ENCODE data around the gene OXLD1. TPM values are rescaled to one million over a fixed set of nuclear protein-coding genes. Genes with fewer than 3 reads are reported as not detected.
"Not testable (repeated sequence)": the region's sequence is repeated elsewhere in the genome, so short reads cannot be mapped to it uniquely, and the experiment has no call there.

OXLD1 gene
- total RNA-seq, 1 donor from 2014 or later, result 8.5 TPM

GRCh38 chr17:81652906-81653771, 13.3 kb downstream of the OXLD1 start:
- DNase-seq, result no peak

GRCh38 chr17:81651692-81652091, 14.7 kb downstream of the OXLD1 start:
- no peak for DNase-seq

GRCh38 chr17:81650951-81651350, 15.5 kb downstream of the OXLD1 start:
- DNase-seq, result no peak

- no peak for DNase-seq
Observed at GRCh38 chr17:81648707-81649085, 17.7 kb downstream of the OXLD1 start.

GRCh38 chr17:81648013-81648706, 18.2 kb downstream of the OXLD1 start:
- no peak for DNase-seq

GRCh38 chr17:81647640-81648012, 18.8 kb downstream of the OXLD1 start:
- DNase-seq, result no peak

- no peak for DNase-seq
Observed at GRCh38 chr17:81646869-81647600, 19.4 kb downstream of the OXLD1 start.

GRCh38 chr17:81644976-81645952, 21.1 kb downstream of the OXLD1 start:
- DNase-seq, result no peak

- no peak for DNase-seq
Observed at GRCh38 chr17:81644496-81644895, 21.9 kb downstream of the OXLD1 start.

GRCh38 chr17:81641825-81642489, 24.4 kb downstream of the OXLD1 start:
- DNase-seq, result no peak

GRCh38 chr17:81640011-81640410, 26.4 kb downstream of the OXLD1 start:
- no peak for DNase-seq

- no peak for DNase-seq
Observed at GRCh38 chr17:81638683-81639082, 27.7 kb downstream of the OXLD1 start.

GRCh38 chr17:81636505-81637288, 29.7 kb downstream of the OXLD1 start, which contains the start of the genes NPLOC4 and TSPAN10:
Gene NPLOC4 (minus strand): TSS chr17:81637112. CDS start chr17:81636930, 182 bp downstream.
Gene TSPAN10 (plus strand): TSS chr17:81637196. CDS start chr17:81642413, 5,217 bp downstream.
- peak; percentile 68 for DNase-seq

- no peak for DNase-seq
Observed at GRCh38 chr17:81635973-81636504, 30.4 kb downstream of the OXLD1 start.

GRCh38 chr17:81635431-81635830, 31.0 kb downstream of the OXLD1 start:
- DNase-seq, result no peak

- DNase-seq, result no peak
Observed at GRCh38 chr17:81631482-81631881, 34.9 kb downstream of the OXLD1 start.

GRCh38 chr17:81630274-81630673, 36.1 kb downstream of the OXLD1 start:
- DNase-seq, result no peak

GRCh38 chr17:81621494-81622130, 44.8 kb downstream of the OXLD1 start:
- no peak for DNase-seq

GRCh38 chr17:81618307-81618706, 48.1 kb downstream of the OXLD1 start:
- DNase-seq, result not testable (repeated sequence)

Data from skin of body (tissue), 2 donors.